ENCODE measurements around the gene STK4.
"Not testable (repeated sequence)": the region's sequence is repeated elsewhere in the genome, so short reads cannot be mapped to it uniquely, and the experiment has no call there.

STK4 gene

GRCh38 chr20:44990425-44990824 is 24.1 kb downstream of the STK4 start:
- DNase-seq: no peak

- no peak for DNase-seq
Measured at GRCh38 chr20:44990957-44991356, 24.6 kb downstream of the STK4 start.

- no peak for DNase-seq
Measured at GRCh38 chr20:44993343-44993742, 27.0 kb downstream of the STK4 start.

- DNase-seq: no peak
Measured at GRCh38 chr20:44997171-44997570, 30.9 kb downstream of the STK4 start.

- DNase-seq: no peak
Measured at GRCh38 chr20:44997668-44998067, 31.4 kb downstream of the STK4 start.

GRCh38 chr20:45008521-45009049 is 42.3 kb downstream of the STK4 start:
- DNase-seq: no peak

- no peak for DNase-seq
Measured at GRCh38 chr20:45010399-45010828, 44.1 kb downstream of the STK4 start.

GRCh38 chr20:45011108-45011526 is 44.8 kb downstream of the STK4 start:
- peak; percentile 41 for DNase-seq

- no peak for DNase-seq
Measured at GRCh38 chr20:45012682-45013302, 46.5 kb downstream of the STK4 start.

GRCh38 chr20:45014131-45014530 is 47.8 kb downstream of the STK4 start:
- DNase-seq: not testable (repeated sequence)

- no peak for DNase-seq
Measured at GRCh38 chr20:45014671-45015415, 48.5 kb downstream of the STK4 start.

GRCh38 chr20:45016089-45016671 is 49.9 kb downstream of the STK4 start:
- DNase-seq: no peak

GRCh38 chr20:45017281-45017680 is 51.0 kb downstream of the STK4 start:
- DNase-seq: no peak

- no peak for DNase-seq
Measured at GRCh38 chr20:45017857-45018256, 51.5 kb downstream of the STK4 start.

GRCh38 chr20:45019027-45019761 is 52.9 kb downstream of the STK4 start:
- no peak for DNase-seq

GRCh38 chr20:45019762-45020123 is 53.4 kb downstream of the STK4 start:
- no peak for DNase-seq

- no peak for DNase-seq
Measured at GRCh38 chr20:45020236-45020886, 54.0 kb downstream of the STK4 start.

- DNase-seq: no peak
Measured at GRCh38 chr20:45021631-45022030, 55.3 kb downstream of the STK4 start.

GRCh38 chr20:45023140-45023539 is 56.8 kb downstream of the STK4 start:
- DNase-seq: not testable (repeated sequence)

GRCh38 chr20:45028424-45029136 is 62.3 kb downstream of the STK4 start:
- no peak for DNase-seq

GRCh38 chr20:45029884-45030283 is 63.6 kb downstream of the STK4 start:
- no peak for DNase-seq

GRCh38 chr20:45032276-45032675 is 66.0 kb downstream of the STK4 start:
- DNase-seq: no peak
